ENCODE measurements around the gene SRPK2. TPM values are rescaled to one million over a fixed set of nuclear protein-coding genes. Genes with fewer than 3 reads are reported as not detected.

The SRPK2 gene
- total RNA-seq, 1 experiment from 2014 or later: 21.6 TPM

DNA sequence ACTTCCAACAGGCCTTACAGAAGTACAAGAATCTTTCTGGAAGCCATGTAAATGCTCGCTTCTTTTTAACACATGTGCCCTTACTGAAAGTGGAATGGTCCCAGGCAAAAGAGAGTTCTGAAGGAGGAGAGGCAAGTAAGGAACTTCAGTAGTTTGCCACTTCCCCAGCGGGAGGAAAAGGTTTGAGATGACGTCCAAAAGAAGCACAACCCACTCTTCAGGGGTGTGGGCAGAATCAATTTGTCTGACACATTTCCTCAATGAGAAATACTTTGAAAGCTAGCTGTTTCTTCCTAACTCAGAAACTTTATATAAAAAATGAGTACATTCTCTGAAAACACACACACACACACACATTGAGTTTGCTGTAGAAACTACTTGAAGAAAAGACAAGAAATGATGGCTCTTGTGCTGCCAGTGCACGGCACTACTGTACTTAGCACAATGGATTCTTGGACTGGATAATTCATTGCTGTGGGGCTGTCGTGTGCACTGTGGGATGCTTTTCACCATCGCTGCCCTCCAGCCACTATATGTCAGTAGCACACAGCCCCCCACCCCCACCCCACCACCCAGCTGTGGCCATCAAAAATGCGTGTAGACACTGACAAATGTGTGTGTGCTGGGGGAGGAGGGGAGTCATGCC, 183.0 kb downstream of the SRPK2 start:
- H3K27ac ChIP-seq (ENCODE audit: low read length): no peak overlapping the region
- DNase-seq (no peak), ATAC-seq (no peak)
- H3K79me2 ChIP-seq (ENCODE audit: low read length): peaks cover 31% of the 10 kb centered on the region
- no peaks in the 10 kb centered on the region for H3K27me3 ChIP-seq (ENCODE audit: low read length)
- H3K4me2 ChIP-seq (ENCODE audit: low read length): no peak overlapping the region
- intact Hi-C loops (cut with micrococcal nuclease): no loop called here
- CTCF ChIA-PET: interaction anchor here (0.6 kb wide), 1 partner anchor 99 kb away, joined by 3 read pairs; no protein-coding TSS in a partner anchor
- no peaks in the 10 kb centered on the region for H3K4me1 ChIP-seq (ENCODE audit: insufficient read depth, low read length)
- no peak for TF ChIP-seq EZH2 (IDR thresholded peaks at IDR 0.05; ENCODE audit: low read length, unreplicated experiment)
- no peak for TF ChIP-seq EZH2phosphoT487 (IDR thresholded peaks at IDR 0.05; ENCODE audit: borderline replicate concordance, low read length)
- TF ChIP-seq, protein P1, sequence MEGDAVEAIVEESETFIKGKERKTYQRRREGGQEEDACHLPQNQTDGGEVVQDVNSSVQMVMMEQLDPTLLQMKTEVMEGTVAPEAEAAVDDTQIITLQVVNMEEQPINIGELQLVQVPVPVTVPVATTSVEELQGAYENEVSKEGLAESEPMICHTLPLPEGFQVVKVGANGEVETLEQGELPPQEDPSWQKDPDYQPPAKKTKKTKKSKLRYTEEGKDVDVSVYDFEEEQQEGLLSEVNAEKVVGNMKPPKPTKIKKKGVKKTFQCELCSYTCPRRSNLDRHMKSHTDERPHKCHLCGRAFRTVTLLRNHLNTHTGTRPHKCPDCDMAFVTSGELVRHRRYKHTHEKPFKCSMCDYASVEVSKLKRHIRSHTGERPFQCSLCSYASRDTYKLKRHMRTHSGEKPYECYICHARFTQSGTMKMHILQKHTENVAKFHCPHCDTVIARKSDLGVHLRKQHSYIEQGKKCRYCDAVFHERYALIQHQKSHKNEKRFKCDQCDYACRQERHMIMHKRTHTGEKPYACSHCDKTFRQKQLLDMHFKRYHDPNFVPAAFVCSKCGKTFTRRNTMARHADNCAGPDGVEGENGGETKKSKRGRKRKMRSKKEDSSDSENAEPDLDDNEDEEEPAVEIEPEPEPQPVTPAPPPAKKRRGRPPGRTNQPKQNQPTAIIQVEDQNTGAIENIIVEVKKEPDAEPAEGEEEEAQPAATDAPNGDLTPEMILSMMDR (conservative IDR thresholded peaks at IDR 0.05; ENCODE audit: low read depth, low read length): no peak
- no peaks in the 10 kb centered on the region for H3F3A ChIP-seq (ENCODE audit: low read length, unreplicated experiment)
- no peaks in the 10 kb centered on the region for H4K20me1 ChIP-seq (ENCODE audit: low read length)
- no peak overlapping the region for H3K4me3 ChIP-seq (ENCODE audit: low read length)
- peaks cover 5% of the 10 kb centered on the region; the same call in 1 of the 2 replicates for H3K36me3 ChIP-seq (ENCODE audit: low read depth, low read length)
- H3K9ac ChIP-seq (ENCODE audit: low read length): no peak overlapping the region
- H3K9me2 ChIP-seq (replicated peaks; ENCODE audit: low read length): no peaks in the 10 kb centered on the region
- no peaks in the 10 kb centered on the region for H3K9me3 ChIP-seq (ENCODE audit: low read length)
- no peak overlapping the region for H2AFZ ChIP-seq (ENCODE audit: low read length)
- POLR2A ChIA-PET (ENCODE audit: unreplicated experiment): interaction anchor here (0.7 kb wide), 1 partner anchor 163 kb away, joined by 4 read pairs; no protein-coding TSS in a partner anchor
- no TSS peak for BruUV-seq (replicated peaks)

DNA sequence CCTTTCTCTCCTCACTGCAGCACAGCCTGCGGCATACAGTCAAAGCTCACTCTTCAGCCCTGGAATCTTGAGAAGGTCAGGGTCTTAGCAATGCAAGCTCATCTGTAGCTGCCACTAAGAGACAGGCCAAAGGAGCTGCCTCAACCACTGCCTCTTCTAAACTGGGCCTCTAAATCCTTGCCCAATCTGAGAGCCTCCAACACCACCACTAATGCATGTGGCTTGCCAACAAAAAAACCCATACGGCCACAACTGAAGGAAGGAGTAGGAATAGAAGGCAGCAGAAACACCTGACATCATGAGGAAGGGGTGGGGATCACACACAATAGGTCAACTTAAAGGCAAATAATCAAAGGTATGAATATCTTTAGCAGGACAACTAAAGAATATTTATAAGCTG, 183.8 kb downstream of the SRPK2 start:
- H2AFZ ChIP-seq (ENCODE audit: low read length): no peak overlapping the region
- no peak overlapping the region for H3K4me3 ChIP-seq (ENCODE audit: low read length)
- TF ChIP-seq EZH2 (IDR thresholded peaks at IDR 0.05; ENCODE audit: low read length, unreplicated experiment) (no peak), EZH2phosphoT487 (IDR thresholded peaks at IDR 0.05; ENCODE audit: borderline replicate concordance, low read length) (no peak)
- TF ChIP-seq, protein P1 (conservative IDR thresholded peaks at IDR 0.05; ENCODE audit: low read depth, low read length): no peak
- ChIA-PET POLR2A (ENCODE audit: unreplicated experiment) (no interaction called here), CTCF (no interaction called here)
- H3K9me3 ChIP-seq (ENCODE audit: low read length): no peaks in the 10 kb centered on the region
- no peaks in the 10 kb centered on the region for H3F3A ChIP-seq (ENCODE audit: low read length, unreplicated experiment)
- H4K20me1 ChIP-seq (ENCODE audit: low read length): no peaks in the 10 kb centered on the region
- H3K36me3 ChIP-seq (ENCODE audit: low read depth, low read length): peaks cover 5% of the 10 kb centered on the region; the same call in 1 of the 2 replicates
- peaks cover 25% of the 10 kb centered on the region for H3K79me2 ChIP-seq (ENCODE audit: low read length)
- H3K27ac ChIP-seq (ENCODE audit: low read length): no peak overlapping the region
- ATAC-seq: no peak
- H3K9me2 ChIP-seq (replicated peaks; ENCODE audit: low read length): no peaks in the 10 kb centered on the region
- no peaks in the 10 kb centered on the region for H3K27me3 ChIP-seq (ENCODE audit: low read length)
- no peaks in the 10 kb centered on the region for H3K4me1 ChIP-seq (ENCODE audit: insufficient read depth, low read length)
- H3K4me2 ChIP-seq (ENCODE audit: low read length): no peak overlapping the region
- H3K9ac ChIP-seq (ENCODE audit: low read length): no peak overlapping the region
- BruUV-seq (replicated peaks): no TSS peak
- no peak for DNase-seq
- intact Hi-C loops (cut with micrococcal nuclease): no loop called here

DNA sequence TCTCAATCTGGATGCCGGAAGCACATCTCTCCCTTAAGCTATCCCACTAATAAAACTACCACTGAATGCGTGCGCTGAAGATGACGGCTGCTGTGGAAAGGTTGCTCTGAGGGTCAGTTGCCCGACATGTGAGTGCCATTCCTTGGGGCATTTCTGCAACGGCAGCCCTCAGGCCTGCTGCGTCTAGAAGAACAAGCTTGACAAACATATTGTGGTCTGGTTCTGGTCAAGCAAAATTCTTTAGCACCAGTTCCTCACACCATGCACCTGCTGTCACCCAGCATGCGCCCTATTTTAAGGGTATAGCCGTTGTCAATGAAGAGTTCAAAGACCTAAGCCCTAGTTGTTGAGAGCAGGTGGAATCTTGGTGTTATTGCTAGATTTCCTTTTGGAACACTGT, 184.2 kb downstream of the SRPK2 start:
- Histone ChIP-seq H3K27ac (ENCODE audit: low read length) (no peak overlapping the region), H3K9me2 (replicated peaks; ENCODE audit: low read length) (no peaks in the 10 kb centered on the region), H4K20me1 (ENCODE audit: low read length) (no peaks in the 10 kb centered on the region), H3K36me3 (ENCODE audit: low read depth, low read length) (peaks cover 5% of the 10 kb centered on the region; the same call in 1 of the 2 replicates), H2AFZ (ENCODE audit: low read length) (no peak overlapping the region), H3K9me3 (ENCODE audit: low read length) (no peaks in the 10 kb centered on the region), H3K9ac (ENCODE audit: low read length) (no peak overlapping the region), H3K27me3 (ENCODE audit: low read length) (no peaks in the 10 kb centered on the region), H3F3A (ENCODE audit: low read length, unreplicated experiment) (no peaks in the 10 kb centered on the region), H3K79me2 (ENCODE audit: low read length) (peaks cover 23% of the 10 kb centered on the region), H3K4me1 (ENCODE audit: insufficient read depth, low read length) (no peaks in the 10 kb centered on the region), H3K4me2 (ENCODE audit: low read length) (no peak overlapping the region), H3K4me3 (ENCODE audit: low read length) (no peak overlapping the region)
- ChIA-PET CTCF (no interaction called here), POLR2A (ENCODE audit: unreplicated experiment) (interaction anchor here (0.7 kb wide), 1 partner anchor 148 kb away, joined by 3 read pairs; no protein-coding TSS in a partner anchor)
- TF ChIP-seq, protein P1 (conservative IDR thresholded peaks at IDR 0.05; ENCODE audit: low read depth, low read length): no peak
- TF ChIP-seq EZH2 (IDR thresholded peaks at IDR 0.05; ENCODE audit: low read length, unreplicated experiment): no peak
- no peak for TF ChIP-seq EZH2phosphoT487 (IDR thresholded peaks at IDR 0.05; ENCODE audit: borderline replicate concordance, low read length)
- no peak for DNase-seq
- no TSS peak for BruUV-seq (replicated peaks)
- intact Hi-C loops (cut with micrococcal nuclease): no loop called here
- no peak for ATAC-seq

Measured in PC-3 (cell line).